ENCODE data around the gene GDAP1L1.
A peak's percentile ranks its signal among the peaks of the same experiment; 100 is the strongest.

GDAP1L1 gene

GRCh38 chr20:44309763-44310663, 62.9 kb downstream of the GDAP1L1 start:
- Histone ChIP-seq H3K4me2 (ENCODE audit: low read length) (peak overlapping the region; percentile 72), H3K4ac (ENCODE audit: low read depth, low read length) (no peak overlapping the region), H3K23ac (ENCODE audit: low read length) (no peak overlapping the region), H4K12ac (ENCODE audit: low read depth, low read length) (no peak overlapping the region), H3K18ac (ENCODE audit: low read length) (no peak overlapping the region), H3K9me3 (ENCODE audit: insufficient read depth, low read depth, low read length) (no peaks in the 10 kb centered on the region), H3K36me3 (ENCODE audit: control insufficient read depth in 1 of 2, insufficient read depth in 2 of 2, low read length in 2 of 2) (peaks cover 0 to 2% of the 10 kb centered on the region in 2 experiments), H3K27ac (ENCODE audit: low read depth, low read length) (no peak overlapping the region), H3K14ac (ENCODE audit: low read length) (no peak overlapping the region), H4K8ac (ENCODE audit: low read depth, low read length) (peak overlapping the region; percentile 84), H2AFZ (ENCODE audit: insufficient read depth, low read length, poor library complexity) (peak overlapping the region; percentile 48), H2BK12ac (ENCODE audit: low read length) (peak overlapping the region; percentile 45), H4K91ac (ENCODE audit: low read depth, low read length) (no peak overlapping the region), H2AK5ac (ENCODE audit: low read length) (no peak overlapping the region), H2BK5ac (ENCODE audit: low read depth, low read length, poor library complexity) (no peak overlapping the region), H3K4me1 (ENCODE audit: control insufficient read depth in 1 of 2, insufficient read depth in 2 of 2, low read length in 2 of 2) (peaks cover 5 to 7% of the 10 kb centered on the region in 2 experiments), H3K79me2 (ENCODE audit: control insufficient read depth, insufficient read depth, low read length, poor library complexity) (peaks cover 4% of the 10 kb centered on the region), H2BK120ac (ENCODE audit: insufficient read depth, low read length, poor library complexity) (no peak overlapping the region), H3K9ac (ENCODE audit: low read length) (peak overlapping the region; percentile 81), H3K27me3 (ENCODE audit: insufficient read depth, low read length) (no peaks in the 10 kb centered on the region), H3K79me1 (ENCODE audit: low read length) (peaks cover 3% of the 10 kb centered on the region), H3K4me3 (ENCODE audit: low read depth, low read length) (peak overlapping the region; percentile 88)
- no CpG with 5 or more reads among the region's 17 CpGs for WGBS (ENCODE audit: extremely low coverage, insufficient coverage, insufficient read length)
- peak in 1 of 2 donors; percentile 14 for DNase-seq

GRCh38 chr20:44310664-44311639, 63.8 kb downstream of the GDAP1L1 start, which contains the start of gene FITM2:
FITM2 (minus strand) TSS chr20:44311202; CDS start chr20:44311148, 54 bp downstream.
- no peak within 1 kb of the TSS for H2BK5ac ChIP-seq (ENCODE audit: low read depth, low read length, poor library complexity)
- H3K36me3 ChIP-seq (ENCODE audit: control insufficient read depth in 1 of 2, insufficient read depth in 2 of 2, low read length in 2 of 2) = peaks cover 0 to 2% of the 10 kb centered on the region in 2 experiments
- no CpG with 5 or more reads among the region's 70 CpGs for WGBS (ENCODE audit: extremely low coverage, insufficient coverage, insufficient read length)
- H3K14ac ChIP-seq (ENCODE audit: low read length) = peak within 1 kb of the TSS; percentile 34
- peak; percentile 94 to 99 for DNase-seq
- peak within 1 kb of the TSS; percentile 27 for H3K18ac ChIP-seq (ENCODE audit: low read length)
- peak within 1 kb of the TSS; percentile 84 for H4K8ac ChIP-seq (ENCODE audit: low read depth, low read length)
- peak within 1 kb of the TSS; percentile 88 for H3K4me3 ChIP-seq (ENCODE audit: low read depth, low read length)
- H3K79me2 ChIP-seq (ENCODE audit: control insufficient read depth, insufficient read depth, low read length, poor library complexity) = peaks cover 4% of the 10 kb centered on the region
- H3K27me3 ChIP-seq (ENCODE audit: insufficient read depth, low read length) = no peaks in the 10 kb centered on the region
- peak within 1 kb of the TSS; percentile 4 for H4K12ac ChIP-seq (ENCODE audit: low read depth, low read length)
- no peak within 1 kb of the TSS for H2BK12ac ChIP-seq (ENCODE audit: low read length)
- peaks cover 5 to 7% of the 10 kb centered on the region in 2 experiments for H3K4me1 ChIP-seq (ENCODE audit: control insufficient read depth in 1 of 2, insufficient read depth in 2 of 2, low read length in 2 of 2)
- H3K4ac ChIP-seq (ENCODE audit: low read depth, low read length) = peak within 1 kb of the TSS; percentile 1
- peak within 1 kb of the TSS; percentile 48 for H2AFZ ChIP-seq (ENCODE audit: insufficient read depth, low read length, poor library complexity)
- H2AK5ac ChIP-seq (ENCODE audit: low read length) = no peak within 1 kb of the TSS
- H3K23ac ChIP-seq (ENCODE audit: low read length) = no peak within 1 kb of the TSS
- peaks cover 3% of the 10 kb centered on the region for H3K79me1 ChIP-seq (ENCODE audit: low read length)
- peak within 1 kb of the TSS; percentile 81 for H3K9ac ChIP-seq (ENCODE audit: low read length)
- H3K9me3 ChIP-seq (ENCODE audit: insufficient read depth, low read depth, low read length) = no peaks in the 10 kb centered on the region
- peak within 1 kb of the TSS; percentile 2 for H2BK120ac ChIP-seq (ENCODE audit: insufficient read depth, low read length, poor library complexity)
- H4K91ac ChIP-seq (ENCODE audit: low read depth, low read length) = peak within 1 kb of the TSS; percentile 33
- peak within 1 kb of the TSS; percentile 72 for H3K4me2 ChIP-seq (ENCODE audit: low read length)
- H3K27ac ChIP-seq (ENCODE audit: low read depth, low read length) = no peak within 1 kb of the TSS

- no peak overlapping the region for H3K9ac ChIP-seq (ENCODE audit: low read length)
- no peak overlapping the region for H3K18ac ChIP-seq (ENCODE audit: low read length)
- H2AFZ ChIP-seq (ENCODE audit: insufficient read depth, low read length, poor library complexity) = no peak overlapping the region
- H3K36me3 ChIP-seq (ENCODE audit: control insufficient read depth in 1 of 2, insufficient read depth in 2 of 2, low read length in 2 of 2) = no peaks in the 10 kb centered on the region
- no peak overlapping the region for H3K4ac ChIP-seq (ENCODE audit: low read depth, low read length)
- no peak overlapping the region for H2BK120ac ChIP-seq (ENCODE audit: insufficient read depth, low read length, poor library complexity)
- DNase-seq = no peak
- H3K4me3 ChIP-seq (ENCODE audit: low read depth, low read length) = no peak overlapping the region
- H3K4me2 ChIP-seq (ENCODE audit: low read length) = no peak overlapping the region
- H2AK5ac ChIP-seq (ENCODE audit: low read length) = no peak overlapping the region
- no peaks in the 10 kb centered on the region for H3K27me3 ChIP-seq (ENCODE audit: insufficient read depth, low read length)
- H3K23ac ChIP-seq (ENCODE audit: low read length) = no peak overlapping the region
- H2BK12ac ChIP-seq (ENCODE audit: low read length) = no peak overlapping the region
- H4K8ac ChIP-seq (ENCODE audit: low read depth, low read length) = no peak overlapping the region
- H3K14ac ChIP-seq (ENCODE audit: low read length) = no peak overlapping the region
- no peak overlapping the region for H3K27ac ChIP-seq (ENCODE audit: low read depth, low read length)
- H4K12ac ChIP-seq (ENCODE audit: low read depth, low read length) = no peak overlapping the region
- H2BK5ac ChIP-seq (ENCODE audit: low read depth, low read length, poor library complexity) = no peak overlapping the region
- no peak overlapping the region for H4K91ac ChIP-seq (ENCODE audit: low read depth, low read length)
- H3K9me3 ChIP-seq (ENCODE audit: insufficient read depth, low read depth, low read length) = no peaks in the 10 kb centered on the region
- H3K79me1 ChIP-seq (ENCODE audit: low read length) = peaks cover 3% of the 10 kb centered on the region
- H3K79me2 ChIP-seq (ENCODE audit: control insufficient read depth, insufficient read depth, low read length, poor library complexity) = peaks cover 4% of the 10 kb centered on the region
- H3K4me1 ChIP-seq (ENCODE audit: control insufficient read depth in 1 of 2, insufficient read depth in 2 of 2, low read length in 2 of 2) = peaks cover 5% of the 10 kb centered on the region in 2 experiments
Measured at GRCh38 chr20:44314870-44315269, 67.8 kb downstream of the GDAP1L1 start.

GRCh38 chr20:44319839-44320422, 72.8 kb downstream of the GDAP1L1 start:
- no CpG with 5 or more reads among the region's 2 CpGs for WGBS (ENCODE audit: extremely low coverage, insufficient coverage, insufficient read length)
- no peak overlapping the region for H2BK120ac ChIP-seq (ENCODE audit: insufficient read depth, low read length, poor library complexity)

More at GRCh38 chr20:44319839-44320422, 72.8 kb downstream of the GDAP1L1 start:
- no peak for DNase-seq
- Histone ChIP-seq H3K23ac (ENCODE audit: low read length) (no peak overlapping the region), H3K9ac (ENCODE audit: low read length) (no peak overlapping the region), H3K18ac (ENCODE audit: low read length) (no peak overlapping the region), H4K12ac (ENCODE audit: low read depth, low read length) (no peak overlapping the region), H3K4ac (ENCODE audit: low read depth, low read length) (no peak overlapping the region), H3K36me3 (ENCODE audit: control insufficient read depth in 1 of 2, insufficient read depth in 2 of 2, low read length in 2 of 2) (no peaks in the 10 kb centered on the region), H3K4me2 (ENCODE audit: low read length) (no peak overlapping the region), H2AFZ (ENCODE audit: insufficient read depth, low read length, poor library complexity) (no peak overlapping the region), H2AK5ac (ENCODE audit: low read length) (no peak overlapping the region), H3K27ac (ENCODE audit: low read depth, low read length) (no peak overlapping the region), H3K27me3 (ENCODE audit: insufficient read depth, low read length) (no peaks in the 10 kb centered on the region), H3K79me2 (ENCODE audit: control insufficient read depth, insufficient read depth, low read length, poor library complexity) (no peaks in the 10 kb centered on the region), H3K9me3 (ENCODE audit: insufficient read depth, low read depth, low read length) (no peaks in the 10 kb centered on the region), H3K79me1 (ENCODE audit: low read length) (no peaks in the 10 kb centered on the region), H2BK12ac (ENCODE audit: low read length) (no peak overlapping the region), H3K4me3 (ENCODE audit: low read depth, low read length) (no peak overlapping the region), H3K14ac (ENCODE audit: low read length) (no peak overlapping the region), H3K4me1 (ENCODE audit: control insufficient read depth in 1 of 2, insufficient read depth in 2 of 2, low read length in 2 of 2) (no peaks in the 10 kb centered on the region), H2BK5ac (ENCODE audit: low read depth, low read length, poor library complexity) (no peak overlapping the region), H4K8ac (ENCODE audit: low read depth, low read length) (no peak overlapping the region), H4K91ac (ENCODE audit: low read depth, low read length) (no peak overlapping the region)
